ENCODE measurements around the gene NBEAL1.
"Not testable (repeated sequence)": the region's sequence is repeated elsewhere in the genome, so short reads cannot be mapped to it uniquely, and the experiment has no call there.

The NBEAL1 gene

GRCh38 chr2:203122317-203122986 is 107.8 kb downstream of the NBEAL1 start:
- peak; percentile 44 for DNase-seq

- DNase-seq: no peak
Observed at GRCh38 chr2:203126996-203127395, 112.3 kb downstream of the NBEAL1 start.

- no peak for DNase-seq
Observed at GRCh38 chr2:203135105-203135504, 120.4 kb downstream of the NBEAL1 start.

- no peak for DNase-seq
Observed at GRCh38 chr2:203143391-203143790, 128.7 kb downstream of the NBEAL1 start.

GRCh38 chr2:203149194-203149593 is 134.5 kb downstream of the NBEAL1 start:
- no peak for DNase-seq

GRCh38 chr2:203155406-203155805 is 140.7 kb downstream of the NBEAL1 start:
- DNase-seq: peak; percentile 8

- not testable (repeated sequence) for DNase-seq
Observed at GRCh38 chr2:203162722-203163121, 148.0 kb downstream of the NBEAL1 start.

GRCh38 chr2:203164311-203164935 is 149.7 kb downstream of the NBEAL1 start:
- DNase-seq: no peak

GRCh38 chr2:203167751-203168150 is 153.1 kb downstream of the NBEAL1 start:
- no peak for DNase-seq

- no peak for DNase-seq
Observed at GRCh38 chr2:203170502-203170901, 155.8 kb downstream of the NBEAL1 start.

GRCh38 chr2:203175371-203175770 is 160.7 kb downstream of the NBEAL1 start:
- DNase-seq: no peak

GRCh38 chr2:203177361-203177760 is 162.7 kb downstream of the NBEAL1 start:
- no peak for DNase-seq

- DNase-seq: peak; percentile 64
Observed at GRCh38 chr2:203185864-203186263, 171.2 kb downstream of the NBEAL1 start.

GRCh38 chr2:203190547-203190946 is 175.9 kb downstream of the NBEAL1 start:
- not testable (repeated sequence) for DNase-seq

- not testable (repeated sequence) for DNase-seq
Observed at GRCh38 chr2:203191026-203191425, 176.4 kb downstream of the NBEAL1 start.

- DNase-seq: no peak
Observed at GRCh38 chr2:203191961-203192360, 177.3 kb downstream of the NBEAL1 start.

GRCh38 chr2:203195331-203196036 is 180.8 kb downstream of the NBEAL1 start:
- no peak for DNase-seq

- DNase-seq: no peak
Observed at GRCh38 chr2:203200866-203201265, 186.2 kb downstream of the NBEAL1 start.

GRCh38 chr2:203201426-203201825 is 186.8 kb downstream of the NBEAL1 start:
- DNase-seq: no peak

GRCh38 chr2:203209538-203209937 is 194.9 kb downstream of the NBEAL1 start:
- DNase-seq: no peak

- DNase-seq: peak; percentile 65
Observed at GRCh38 chr2:203225423-203226039, 210.9 kb downstream of the NBEAL1 start.

- DNase-seq: not testable (repeated sequence)
Observed at GRCh38 chr2:203229674-203230073, 215.0 kb downstream of the NBEAL1 start.
